HG03520 (cell line): ENCODE data around the gene TBL2.
A peak's percentile ranks its signal among the peaks of the same experiment; 100 is the strongest.
"Not testable (repeated sequence)": the region's sequence is repeated elsewhere in the genome, so short reads cannot be mapped to it uniquely, and the experiment has no call there.

ENCODE experiments used
- ATAC-seq: cut with Tn5 transposase; IDR thresholded peaks from one replicate; pipeline ENCODE4 v1.9.1; 2021; ENCODE audit warnings: mild to moderate bottlenecking, moderate library complexity; ENCODE audit not compliant: unreplicated experiment

Gene TBL2

DNA sequence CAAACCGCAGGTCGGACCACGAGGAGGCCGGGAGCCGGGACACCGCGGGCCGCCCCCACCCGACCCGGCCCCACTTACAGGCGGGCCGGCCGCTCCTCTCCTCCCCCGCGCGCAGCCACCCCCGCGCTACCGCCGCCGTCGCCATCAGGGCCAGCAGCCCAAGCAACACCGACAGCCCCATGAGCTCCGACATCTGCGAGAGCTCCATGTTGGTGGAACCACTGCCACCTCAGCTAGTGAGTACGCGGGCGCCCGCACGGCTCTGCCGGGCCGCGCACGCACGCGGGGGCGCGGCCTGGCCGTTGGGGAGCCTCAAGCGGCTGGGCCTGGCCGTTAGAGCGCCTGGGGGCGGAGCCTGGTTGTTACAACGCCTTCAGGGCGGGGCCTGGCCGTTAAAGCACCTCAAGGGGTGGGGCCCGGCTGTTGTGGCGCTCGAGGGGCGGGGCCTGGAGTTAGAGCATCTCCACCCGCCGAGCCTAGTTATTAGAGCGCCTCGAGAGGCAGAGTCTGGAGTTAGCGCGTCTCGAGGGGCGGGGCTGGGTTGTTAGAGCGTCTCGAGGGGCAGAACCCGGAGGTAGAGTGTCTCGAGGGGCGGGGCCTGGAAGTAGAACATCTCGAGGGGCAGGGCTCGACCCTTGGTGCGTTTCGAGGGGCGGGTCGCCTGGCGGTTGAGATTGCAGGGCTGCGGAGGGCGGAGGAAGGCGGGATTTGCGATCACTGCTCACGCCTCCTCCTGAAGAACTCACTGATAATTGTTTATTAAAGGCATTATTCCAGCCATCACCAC, at the start of gene TBL2:
TSS of gene TBL2 (minus strand) at position 238 of the 787 bp plus-strand sequence. CDS start at position 208, 30 bp downstream.
- peak; percentile 86 for ATAC-seq

GRCh38 chr7:73626814-73627213, 48.4 kb upstream of the TBL2 start:
- no peak for ATAC-seq

DNA sequence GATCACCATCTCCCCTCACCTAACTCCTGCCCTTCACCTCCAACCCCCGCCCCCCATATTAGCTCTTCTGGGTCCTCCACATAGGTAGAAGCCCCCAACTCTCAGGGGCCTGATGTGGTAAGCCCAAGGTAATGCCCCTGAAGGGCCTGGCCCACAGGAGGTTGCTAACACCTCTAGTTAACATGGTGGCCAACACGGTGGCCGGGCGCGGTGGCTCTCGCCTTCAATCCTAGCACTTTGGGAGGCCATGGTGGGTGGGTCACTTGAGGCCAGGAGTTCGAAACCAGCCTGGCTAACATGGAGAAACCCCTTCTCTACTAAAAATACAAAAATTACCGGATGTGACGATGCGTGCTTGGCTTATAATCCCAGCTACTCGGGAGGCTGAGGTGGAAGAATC, 46.9 kb upstream of the TBL2 start:
- ATAC-seq, result no peak

DNA sequence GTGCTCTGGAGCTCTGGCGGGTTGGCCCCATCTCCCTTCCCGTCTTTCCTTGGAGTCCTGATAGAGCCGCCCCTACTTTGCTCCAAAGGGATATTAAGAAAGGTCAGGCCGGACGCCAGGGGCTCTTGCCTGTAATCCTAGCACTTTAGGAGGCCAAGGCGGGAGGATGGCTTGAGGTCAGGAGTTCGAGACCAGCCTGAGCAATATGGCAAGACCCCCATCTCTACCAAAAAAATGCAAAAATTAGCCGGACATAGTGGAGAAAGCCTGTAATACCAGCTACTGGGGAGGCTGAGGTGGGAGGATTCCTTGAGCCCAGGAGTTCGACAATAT, 46.3 kb upstream of the TBL2 start:
- no peak for ATAC-seq

GRCh38 chr7:73623798-73624668, 45.7 kb upstream of the TBL2 start, which contains the start of gene MLXIPL:
TSS of gene MLXIPL (minus strand) at chr7:73624522. CDS start at chr7:73624492, 30 bp downstream.
- ATAC-seq, result no peak

DNA sequence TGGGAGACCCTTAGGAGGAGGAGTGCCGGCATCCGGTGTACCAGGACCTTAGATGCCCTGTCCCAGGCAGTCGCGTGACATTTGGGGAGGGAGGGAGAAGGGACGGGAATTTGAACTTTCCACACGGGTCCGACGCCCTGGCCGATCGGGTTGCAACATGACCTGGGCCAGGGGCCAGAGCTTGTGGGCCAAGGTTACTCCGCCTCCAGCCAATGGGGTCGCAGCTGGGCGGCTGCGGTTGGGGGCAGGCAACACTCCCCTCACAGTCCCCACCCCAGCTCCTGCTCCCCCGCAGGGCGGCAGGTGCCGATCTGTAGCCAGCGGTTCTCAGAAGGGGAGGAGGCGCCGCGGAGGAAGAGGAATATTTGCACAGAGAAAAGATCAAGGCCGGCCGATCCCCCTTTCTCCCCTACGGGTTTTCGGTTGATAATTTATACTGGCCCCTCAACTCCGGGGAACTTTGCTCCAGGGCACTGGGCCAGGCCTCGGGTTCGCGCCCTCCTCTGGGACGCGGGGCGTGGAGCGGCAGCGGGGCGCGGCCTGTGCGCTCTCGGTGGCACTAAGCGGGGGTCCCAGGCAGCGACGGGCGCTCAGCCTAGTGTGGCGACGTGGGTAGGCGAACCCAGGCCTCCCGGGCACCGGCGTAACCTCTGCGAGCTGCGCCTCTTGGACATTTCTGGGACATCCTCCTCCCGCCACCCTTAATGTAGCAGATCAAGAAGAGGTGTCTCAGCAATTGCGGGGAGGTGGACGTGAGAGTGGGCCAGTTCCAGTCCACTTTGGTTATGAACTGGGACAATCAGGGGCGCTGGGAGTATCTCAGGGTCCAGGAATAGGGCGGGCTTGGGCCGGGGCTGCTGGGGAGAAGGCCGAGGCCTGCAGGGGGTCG, 44.8 kb upstream of the TBL2 start:
- no peak for ATAC-seq

DNA sequence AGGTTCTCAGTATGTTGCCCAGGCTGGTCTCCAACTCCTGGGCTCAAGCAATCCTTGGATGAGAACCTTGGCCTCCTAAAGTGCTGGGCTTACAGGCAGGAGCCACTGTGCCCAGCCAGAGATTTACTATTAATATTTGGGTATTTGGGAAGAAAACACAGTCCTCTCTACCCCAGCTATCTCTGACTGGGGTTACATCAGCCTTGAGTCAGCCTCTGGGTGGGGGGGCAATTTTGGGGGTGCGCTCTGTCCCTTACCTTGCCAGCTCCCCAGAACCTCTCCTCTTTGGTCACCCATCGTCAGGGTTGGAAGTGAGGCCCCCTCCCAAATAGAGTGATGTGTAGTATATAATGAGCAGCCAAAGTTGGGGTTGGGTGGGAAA, 44.1 kb upstream of the TBL2 start:
- no peak for ATAC-seq

DNA sequence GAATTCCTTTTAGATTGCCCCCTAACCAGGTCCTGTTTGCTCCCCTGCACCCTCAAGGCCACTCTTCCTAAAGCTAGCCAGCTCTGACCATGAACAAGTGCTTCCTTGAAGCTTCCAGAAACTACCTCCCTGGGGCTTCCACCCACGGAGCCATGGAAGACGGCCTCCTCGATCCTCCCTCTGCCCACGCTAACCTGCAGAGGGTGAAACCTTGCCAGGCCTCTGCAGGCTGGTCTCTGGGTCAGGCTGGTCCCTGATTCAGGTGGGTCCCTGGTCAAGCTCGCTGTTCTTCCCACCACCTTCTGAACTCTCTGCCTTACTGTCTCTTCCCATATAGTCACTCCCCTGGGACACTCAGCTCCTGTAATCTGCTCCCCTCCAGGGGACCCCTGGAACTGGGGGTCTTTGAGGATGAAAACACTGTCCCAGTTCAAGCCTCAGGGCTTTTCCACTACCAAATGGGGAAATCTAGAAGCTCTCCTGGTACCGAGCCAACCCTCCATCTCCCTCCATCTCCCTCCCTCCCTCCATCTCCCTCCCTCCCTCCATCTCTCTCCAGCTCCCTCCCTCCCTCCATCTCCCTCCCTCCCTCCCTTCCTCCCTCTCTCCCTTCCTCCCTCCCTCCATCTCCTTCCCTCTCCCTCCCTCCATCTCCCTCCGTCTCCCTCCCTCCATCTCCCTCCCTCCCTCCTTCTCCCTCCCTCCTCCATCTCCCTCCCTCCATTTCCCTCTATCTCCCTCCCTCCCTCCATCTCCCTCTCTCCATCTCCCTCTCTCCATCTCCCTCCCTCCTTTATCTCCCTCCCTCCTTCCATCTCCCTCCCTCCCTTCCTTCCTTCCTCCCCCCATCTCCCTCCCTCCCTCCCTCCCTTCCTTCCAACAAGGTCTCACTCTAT, 43.0 kb upstream of the TBL2 start:
- no peak for ATAC-seq

- ATAC-seq, result not testable (repeated sequence)
These were observed 41.0 kb upstream of the TBL2 start for GRCh38 chr7:73619394-73619793.

- ATAC-seq, result no peak
These were observed 40.2 kb upstream of the TBL2 start for GRCh38 chr7:73618538-73618937.

DNA sequence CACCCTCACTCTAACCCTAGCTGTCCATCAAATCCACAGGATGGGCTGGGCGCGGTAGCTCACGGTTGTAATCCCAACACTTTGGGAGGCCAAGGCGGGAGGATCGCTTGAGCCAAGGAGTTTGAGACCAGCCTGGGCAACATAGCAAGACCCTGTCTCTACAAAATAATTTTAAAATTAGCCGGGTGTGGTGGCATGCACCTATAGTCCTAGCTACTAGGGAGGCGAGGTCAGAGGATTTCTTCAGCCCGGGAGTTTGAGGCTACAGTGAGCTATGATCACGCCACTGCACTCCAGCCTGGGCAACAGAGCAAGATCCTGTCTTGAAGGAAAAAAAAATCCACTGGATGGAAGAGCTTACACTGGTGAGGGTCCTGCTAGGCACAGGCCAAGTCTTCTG, 39.1 kb upstream of the TBL2 start:
- not testable (repeated sequence) for ATAC-seq

GRCh38 chr7:73615886-73616285, 37.5 kb upstream of the TBL2 start:
- ATAC-seq, result no peak

DNA sequence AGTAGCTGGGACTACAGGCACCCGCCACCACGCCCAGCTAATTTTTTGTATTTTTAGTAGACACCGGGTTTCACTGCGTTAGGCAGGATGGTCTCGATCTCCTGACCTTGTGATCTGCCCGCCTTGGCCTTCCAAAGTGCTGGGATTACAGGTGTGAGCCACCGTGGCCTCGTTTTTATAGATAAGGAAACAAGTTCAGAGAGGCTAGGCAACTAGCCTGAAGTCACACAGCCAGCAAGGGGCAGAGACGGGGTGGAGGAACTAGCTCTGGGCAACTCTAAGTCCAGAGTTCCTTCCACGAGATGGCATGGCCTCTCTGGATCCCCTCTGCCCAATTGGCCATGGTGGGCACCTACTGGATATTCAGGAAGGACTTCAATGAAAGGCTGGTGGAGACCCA, 36.6 kb upstream of the TBL2 start:
- not testable (repeated sequence) for ATAC-seq

- ATAC-seq, result no peak
These were observed 35.8 kb upstream of the TBL2 start for GRCh38 chr7:73613954-73614735.

DNA sequence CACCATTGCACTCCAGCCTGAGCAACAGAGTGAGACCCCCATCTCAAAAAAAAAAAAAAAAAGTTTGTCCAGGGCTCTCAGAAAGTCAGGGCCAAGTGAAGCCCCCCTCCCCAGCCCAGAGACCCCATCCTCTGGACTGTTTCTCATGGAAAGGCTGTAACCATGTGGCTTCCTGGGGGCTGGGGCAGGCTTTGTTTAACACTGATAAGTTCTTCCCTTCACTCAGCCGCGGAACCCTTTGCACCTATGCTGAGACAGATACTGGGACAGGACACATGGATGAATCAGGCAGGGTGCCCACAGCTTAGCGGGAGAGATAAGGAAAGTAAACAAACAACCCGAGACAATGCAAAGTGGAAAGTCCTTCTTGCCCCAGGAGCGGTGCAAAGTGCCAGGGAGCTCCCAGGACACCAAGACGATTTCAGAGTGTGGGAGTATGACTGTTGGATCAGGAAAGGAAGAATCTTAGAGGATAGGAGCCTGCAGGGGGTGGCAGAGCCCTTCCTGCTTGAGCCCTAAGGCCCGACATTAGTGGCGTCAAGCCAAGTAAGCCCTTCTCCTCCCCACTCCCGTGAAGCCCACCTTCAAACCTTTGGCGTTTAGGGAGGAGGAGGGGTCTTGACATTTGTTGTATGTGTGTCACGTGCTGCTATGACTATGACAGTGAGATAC, 34.4 kb upstream of the TBL2 start:
- ATAC-seq, result no peak

DNA sequence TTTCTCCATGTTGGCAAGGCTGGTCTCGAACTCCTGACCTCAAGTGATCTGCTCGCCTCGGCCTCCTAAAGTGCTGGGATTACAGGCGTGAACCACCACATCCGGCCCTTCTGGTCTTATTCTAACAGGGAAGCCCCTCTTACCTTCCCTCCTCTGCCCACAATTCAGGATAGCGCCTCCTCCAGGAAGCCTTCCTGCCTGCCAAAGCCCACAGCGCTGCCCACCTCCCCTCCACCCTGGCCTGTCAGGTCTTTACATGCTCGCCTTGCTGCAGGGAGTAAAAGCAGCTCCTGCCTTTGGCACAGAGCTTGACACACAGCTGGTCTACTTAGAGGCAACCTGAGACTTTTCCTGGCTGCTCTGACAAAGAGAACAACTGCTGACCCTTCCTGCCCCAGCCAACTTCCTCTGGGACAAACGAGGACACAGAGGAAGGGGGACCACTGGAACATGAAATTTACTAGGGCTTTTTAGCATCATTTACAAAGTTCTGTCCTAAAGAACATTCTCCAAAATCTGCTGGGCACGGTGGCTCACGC, 32.7 kb upstream of the TBL2 start:
- ATAC-seq, result no peak

DNA sequence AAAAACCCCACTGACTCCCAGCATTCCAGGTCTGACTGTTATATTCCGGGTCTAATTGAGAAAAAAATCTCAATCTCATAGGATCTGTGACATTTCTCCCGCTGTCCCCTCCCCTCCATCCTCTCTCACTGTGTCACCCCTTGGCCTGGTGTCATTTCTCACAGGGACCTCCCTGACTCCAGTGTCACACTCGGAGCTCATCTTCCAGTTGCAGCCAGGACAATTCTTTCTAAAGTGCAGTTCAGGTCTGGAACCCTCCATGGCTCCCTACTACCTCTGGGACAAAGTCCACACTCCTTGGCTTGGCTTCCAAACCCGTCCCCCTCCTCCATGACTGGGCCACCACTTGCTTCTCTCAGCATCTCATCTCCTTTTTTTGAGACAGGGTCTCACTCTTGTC, 31.7 kb upstream of the TBL2 start:
- no peak for ATAC-seq

DNA sequence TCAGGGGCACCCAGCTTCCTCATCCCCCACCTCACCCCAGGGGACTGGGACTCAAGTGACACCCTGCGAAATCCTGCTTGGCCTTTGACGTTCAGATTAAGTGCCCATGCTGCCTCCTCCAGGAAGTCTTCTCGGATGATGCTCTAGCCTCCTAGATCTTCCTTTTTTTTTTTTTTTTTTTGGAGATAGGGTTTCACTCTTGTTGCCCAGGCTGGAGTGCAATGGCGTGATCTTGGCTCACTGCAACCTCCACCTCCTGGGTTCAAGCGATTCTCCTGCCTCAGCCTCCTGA, 29.3 kb upstream of the TBL2 start:
- not testable (repeated sequence) for ATAC-seq
